Mesothelial cell of epicardium (in vitro differentiated cells): ENCODE results near the gene SDSL. TPM values are rescaled to one million over a fixed set of nuclear protein-coding genes. Genes with fewer than 3 reads are reported as not detected.

Source experiments
- DNase-seq, 2 experiments: peaks; one replicate each; pipeline ENCODE4 v3.0.0; 2021; ENCODE audit warnings: low spot score in 2 of 2; ENCODE audit not compliant: unreplicated experiment in 2 of 2
- H3K27ac Mint-ChIP-seq: 2 replicates; pipeline ENCODE4 v1.8.0; 2021; ENCODE audit warnings: mixed read lengths
- H3K27me3 Mint-ChIP-seq: 2 replicates; pipeline ENCODE4 v1.8.0; 2021; ENCODE audit warnings: low read depth, mixed read lengths
- H3K36me3 Mint-ChIP-seq: 2 replicates; pipeline ENCODE4 v1.8.0; 2021; ENCODE audit warnings: mixed read lengths
- H3K4me1 Mint-ChIP-seq: 2 replicates; pipeline ENCODE4 v1.8.0; 2021; ENCODE audit warnings: mixed read lengths
- H3K4me3 Mint-ChIP-seq: 2 replicates; pipeline ENCODE4 v1.8.0; 2021; ENCODE audit warnings: mild to moderate bottlenecking, moderate library complexity, mixed read lengths
- H3K9me3 Mint-ChIP-seq: 2 replicates; pipeline ENCODE4 v1.8.0; 2021; ENCODE audit warnings: mixed read lengths
- CTCF ChIP-seq: fragments of 200-600 bp; sonication (generic); IDR thresholded peaks from one replicate; pipeline ENCODE4 v1.5.0; 2021; ENCODE audit warnings: antibody characterized with exemption; ENCODE audit not compliant: unreplicated experiment
- total RNA-seq: library from RNA; stranded (reverse); gene quantifications from 3 replicates; pipeline ENCODE4 v1.2.1, GENCODE V29; 2021

The SDSL gene
- total RNA-seq, 1 donor from 2014 or later: 11.6 TPM

GRCh38 chr12:113462998-113463745, 41.0 kb downstream of the SDSL start:
- peaks cover 94% of the 10 kb centered on the region for H3K27me3 Mint-ChIP-seq
- peaks cover 27% of the 10 kb centered on the region for H3K4me1 Mint-ChIP-seq
- H3K27ac Mint-ChIP-seq: no peak overlapping the region
- peak overlapping the region; percentile 7 for H3K4me3 Mint-ChIP-seq
- no peak for TF ChIP-seq CTCF
- no peaks in the 10 kb centered on the region for H3K36me3 Mint-ChIP-seq
- no peak for DNase-seq
- H3K9me3 Mint-ChIP-seq: no peaks in the 10 kb centered on the region

DNA sequence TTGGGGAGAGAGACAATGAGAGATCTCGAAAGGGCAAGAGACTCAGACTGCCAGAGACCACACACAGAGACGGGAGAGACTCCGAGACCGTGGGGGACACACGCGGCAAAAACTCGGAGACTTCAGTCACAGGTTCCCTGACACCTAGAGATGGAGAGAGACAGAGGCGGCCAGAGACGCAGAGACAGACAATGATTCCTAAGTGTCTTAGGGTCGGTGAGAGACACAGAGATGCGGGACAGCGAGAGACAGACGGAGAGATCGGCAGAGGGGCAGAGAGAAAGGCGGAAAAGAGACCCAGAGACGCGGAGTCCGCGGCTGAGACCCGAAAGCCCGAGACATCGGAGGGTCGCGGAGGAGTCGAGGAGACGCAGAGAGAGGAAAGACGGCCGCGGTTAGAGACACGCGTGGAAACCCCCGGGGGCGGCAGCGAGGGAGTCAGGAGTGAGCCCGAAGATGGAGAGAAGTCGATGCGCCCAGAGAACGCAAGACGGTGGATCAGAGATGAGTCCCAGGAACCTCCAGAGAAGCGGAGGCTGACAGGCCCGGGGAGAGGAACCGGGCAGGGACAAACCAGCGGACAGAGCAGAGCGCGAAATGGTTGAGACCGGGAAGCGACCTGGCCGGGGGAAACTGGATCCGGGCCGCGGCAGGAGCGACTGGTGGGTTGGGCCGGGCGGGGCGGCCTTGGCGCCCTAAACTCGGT, 41.7 kb downstream of the SDSL start:
- H3K36me3 Mint-ChIP-seq: no peaks in the 10 kb centered on the region
- no peaks in the 10 kb centered on the region for H3K9me3 Mint-ChIP-seq
- H3K27me3 Mint-ChIP-seq: peaks cover 94% of the 10 kb centered on the region
- DNase-seq: no peak
- TF ChIP-seq CTCF: no peak
- no peak overlapping the region for H3K27ac Mint-ChIP-seq
- H3K4me1 Mint-ChIP-seq: peaks cover 27% of the 10 kb centered on the region
- H3K4me3 Mint-ChIP-seq: peak overlapping the region; percentile 7

DNA sequence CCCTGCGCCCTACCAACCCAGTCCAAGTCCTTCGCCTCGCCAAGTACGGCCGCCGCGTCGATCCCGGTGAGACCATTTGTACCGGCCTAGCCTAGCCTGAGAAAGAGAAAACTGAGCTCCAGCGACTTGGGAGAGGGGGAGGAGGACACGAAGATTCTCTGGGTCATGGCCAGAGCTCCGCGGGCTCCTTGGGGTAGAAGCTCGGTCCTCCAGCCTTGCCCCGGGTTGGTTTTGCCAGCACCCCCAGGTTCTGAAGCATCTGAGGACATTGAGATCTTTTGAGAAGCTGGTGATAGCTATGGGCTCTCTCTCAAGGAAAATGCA, 42.2 kb downstream of the SDSL start:
- TF ChIP-seq CTCF: no peak
- no peak overlapping the region for H3K27ac Mint-ChIP-seq
- H3K4me1 Mint-ChIP-seq: peaks cover 27% of the 10 kb centered on the region
- H3K27me3 Mint-ChIP-seq: peaks cover 94% of the 10 kb centered on the region
- no peaks in the 10 kb centered on the region for H3K9me3 Mint-ChIP-seq
- H3K4me3 Mint-ChIP-seq: no peak overlapping the region
- H3K36me3 Mint-ChIP-seq: no peaks in the 10 kb centered on the region
- DNase-seq: no peak

GRCh38 chr12:113464852-113465719, 42.9 kb downstream of the SDSL start:
- no peak overlapping the region for H3K27ac Mint-ChIP-seq
- H3K4me3 Mint-ChIP-seq: no peak overlapping the region

More at GRCh38 chr12:113464852-113465719, 42.9 kb downstream of the SDSL start:
- DNase-seq: no peak
- H3K36me3 Mint-ChIP-seq: no peaks in the 10 kb centered on the region
- TF ChIP-seq CTCF: no peak
- H3K27me3 Mint-ChIP-seq: peaks cover 94% of the 10 kb centered on the region
- H3K9me3 Mint-ChIP-seq: no peaks in the 10 kb centered on the region
- H3K4me1 Mint-ChIP-seq: peaks cover 27% of the 10 kb centered on the region
